Measurements from ENCODE around the gene POU6F1.

POU6F1 gene

GRCh38 chr12:51240971-51241370 lies 23.1 kb upstream of the POU6F1 start:
- no peaks in the 10 kb centered on the region for H3K4me1 ChIP-seq (ENCODE audit: control insufficient read depth, insufficient read depth, low read length)
- H3K4me3 ChIP-seq (ENCODE audit: low read depth, low read length) = no peak overlapping the region
- H3K9me3 ChIP-seq (ENCODE audit: control insufficient read depth, insufficient read depth, low read depth, low read length) = no peaks in the 10 kb centered on the region
- POLR2A ChIA-PET = interaction anchor here (0.5 to 1.8 kb wide), 3 partner anchors 8 to 158 kb away, joined by 3 to 9 read pairs (median 7); partner anchors contain the start of genes CSRNP2 and POU6F1
- CTCF ChIA-PET = interaction anchor here (0.6 to 3.0 kb wide), 3 partner anchors 12 to 586 kb away, joined by 4 to 19 read pairs (median 4); no protein-coding TSS in a partner anchor
- peaks cover 24 to 54% of the 10 kb centered on the region in 2 experiments for H3K36me3 ChIP-seq (ENCODE audit: control insufficient read depth in 2 of 2, insufficient read depth in 1 of 2, low read length in 2 of 2)
- H3K27ac ChIP-seq (ENCODE audit: extremely low read depth, low read depth, low read length) = no peak overlapping the region
- peak; percentile 58; the same call in 1 of the 2 replicates for TF ChIP-seq ZNF629 (tag by site-specific recombination; IDR thresholded peaks at IDR 0.05)
- no peak for TF ChIP-seq ZNF521 (tag by site-specific recombination; IDR thresholded peaks at IDR 0.05)
- TF ChIP-seq RBAK (tag by site-specific recombination; IDR thresholded peaks at IDR 0.05) = no peak
- no peak for TF ChIP-seq ZNF549 (tag by site-specific recombination; IDR thresholded peaks at IDR 0.05)
- no peak for TF ChIP-seq EGR2 (tag by site-specific recombination; IDR thresholded peaks at IDR 0.05; ENCODE audit: low read depth)
- 0 out of 2 replicates have a peak, but pooled peaks have one; percentile 25 for TF ChIP-seq ZEB2 (tag by site-specific recombination; IDR thresholded peaks at IDR 0.05)
- TF ChIP-seq ZBTB26 (tag by site-specific recombination; optimal IDR thresholded peaks at IDR 0.05) = no peak
- peak; percentile 48; the same call in 1 of the 2 replicates for TF ChIP-seq ZBTB17 (tag by site-specific recombination; IDR thresholded peaks at IDR 0.05)
- TF ChIP-seq ZNF558 (tag by site-specific recombination; IDR thresholded peaks at IDR 0.05) = 0 out of 2 replicates have a peak, but pooled peaks have one; percentile 34
- TF ChIP-seq ATF2 (tag by site-specific recombination; IDR thresholded peaks at IDR 0.05; ENCODE audit: low read depth) = peak; percentile 67
- no peak for TF ChIP-seq ZNF169 (tag by site-specific recombination; IDR thresholded peaks at IDR 0.05)
- TF ChIP-seq PRDM1 (tag by site-specific recombination; IDR thresholded peaks at IDR 0.05) = peak; percentile 71; the same call in 1 of the 2 replicates
- TF ChIP-seq ZNF514 (tag by site-specific recombination; IDR thresholded peaks at IDR 0.05) = no peak
- no peak for TF ChIP-seq ZNF274 (IDR thresholded peaks at IDR 0.05; ENCODE audit: low read length)
- no peak for TF ChIP-seq ZNF274 (tag by site-specific recombination; IDR thresholded peaks at IDR 0.05; ENCODE audit: borderline replicate concordance)
- TF ChIP-seq ZNF350 (tag by site-specific recombination; IDR thresholded peaks at IDR 0.05) = no peak

GRCh38 chr12:51238510-51239334 lies 20.9 kb upstream of the POU6F1 start, which contains the start of gene DAZAP2:
DAZAP2 (plus strand) TSS chr12:51238826; CDS start chr12:51238908, 82 bp downstream.
- POLR2A ChIA-PET = interaction anchor here (0.6 to 1.9 kb wide), 18 partner anchors 8 to 1193 kb away, joined by 3 to 36 read pairs (median 4); partner anchors contain the start of genes CSRNP2, GPD1 and POU6F1
- Histone ChIP-seq H3K9me3 (ENCODE audit: control insufficient read depth, insufficient read depth, low read depth, low read length) (no peaks in the 10 kb centered on the region), H3K4me1 (ENCODE audit: control insufficient read depth, insufficient read depth, low read length) (peaks cover 4% of the 10 kb centered on the region; the same call in 1 of the 2 replicates), H3K27ac (ENCODE audit: extremely low read depth, low read depth, low read length) (peak within 1 kb of the TSS; percentile 91), H3K4me3 (ENCODE audit: low read depth, low read length) (peak within 1 kb of the TSS; percentile 68), H3K36me3 (ENCODE audit: control insufficient read depth in 2 of 2, insufficient read depth in 1 of 2, low read length in 2 of 2) (peaks cover 18 to 38% of the 10 kb centered on the region in 2 experiments)
- CTCF ChIA-PET = interaction anchor here (0.5 to 1.7 kb wide), 8 partner anchors 14 to 917 kb away, joined by 3 to 5 read pairs (median 3); partner anchors contain the start of gene POU6F1
- TF ChIP-seq ELK4 (IDR thresholded peaks at IDR 0.05; ENCODE audit: borderline replicate concordance, low read depth, low read length) (no peak; the same call in 1 of the 2 replicates), ZNF416 (tag by site-specific recombination; IDR thresholded peaks at IDR 0.05) (no peak), ZNF341 (tag by site-specific recombination; IDR thresholded peaks at IDR 0.05; ENCODE audit: low read depth) (0 out of 2 replicates have a peak, but pooled peaks have one; percentile 24), TRIM28 (IDR thresholded peaks at IDR 0.05; ENCODE audit: borderline replicate concordance, low read length) (0 out of 2 replicates have a peak, but pooled peaks have one; percentile 24), YY2 (tag by site-specific recombination; IDR thresholded peaks at IDR 0.05) (peak; percentile 62; the same call in 1 of the 2 replicates), ZFP37 (tag by site-specific recombination; IDR thresholded peaks at IDR 0.05) (peak; percentile 98), ZNF362 (tag by site-specific recombination; IDR thresholded peaks at IDR 0.05) (peak; percentile 98), PATZ1 (tag by site-specific recombination; IDR thresholded peaks at IDR 0.05) (peak; percentile 85)

All from HEK293 (cell line).